Activated naive CD8-positive, alpha-beta T cell treated with anti-CD3 and anti-CD28 coated beads for 36 hours (primary cell): Measurements from ENCODE around the gene TALDO1. TPM values are rescaled to one million over a fixed set of nuclear protein-coding genes. Genes with fewer than 3 reads are reported as not detected.

Experiments
- DNase-seq: peaks from one replicate; pipeline ENCODE4 v3.0.0; 2021
- H3K27ac Mint-ChIP-seq: one replicate; pipeline ENCODE4 v1.8.0; 2022; ENCODE audit warnings: mild to moderate bottlenecking, moderate library complexity, mixed read lengths
- H3K27me3 Mint-ChIP-seq: one replicate; pipeline ENCODE4 v1.8.0; 2022; ENCODE audit warnings: mild to moderate bottlenecking, mixed read lengths
- H3K36me3 Mint-ChIP-seq: one replicate; pipeline ENCODE4 v1.8.0; 2021; ENCODE audit warnings: mild to moderate bottlenecking, mixed read lengths
- H3K4me1 Mint-ChIP-seq: one replicate; pipeline ENCODE4 v1.8.0; 2021; ENCODE audit warnings: mixed read lengths
- H3K4me3 Mint-ChIP-seq: one replicate; pipeline ENCODE4 v1.8.0; 2022; ENCODE audit warnings: mild to moderate bottlenecking, moderate library complexity, mixed read lengths
- H3K9me3 Mint-ChIP-seq: one replicate; pipeline ENCODE4 v1.8.0; 2022; ENCODE audit warnings: mixed read lengths
- total RNA-seq, 2 experiments: library from RNA; stranded (reverse); gene quantifications; one replicate each; pipeline ENCODE4 v1.2.3, GENCODE V29; 2021

The TALDO1 gene
- total RNA-seq, 2 experiments from 2014 or later, result 231 to 243 TPM

DNA sequence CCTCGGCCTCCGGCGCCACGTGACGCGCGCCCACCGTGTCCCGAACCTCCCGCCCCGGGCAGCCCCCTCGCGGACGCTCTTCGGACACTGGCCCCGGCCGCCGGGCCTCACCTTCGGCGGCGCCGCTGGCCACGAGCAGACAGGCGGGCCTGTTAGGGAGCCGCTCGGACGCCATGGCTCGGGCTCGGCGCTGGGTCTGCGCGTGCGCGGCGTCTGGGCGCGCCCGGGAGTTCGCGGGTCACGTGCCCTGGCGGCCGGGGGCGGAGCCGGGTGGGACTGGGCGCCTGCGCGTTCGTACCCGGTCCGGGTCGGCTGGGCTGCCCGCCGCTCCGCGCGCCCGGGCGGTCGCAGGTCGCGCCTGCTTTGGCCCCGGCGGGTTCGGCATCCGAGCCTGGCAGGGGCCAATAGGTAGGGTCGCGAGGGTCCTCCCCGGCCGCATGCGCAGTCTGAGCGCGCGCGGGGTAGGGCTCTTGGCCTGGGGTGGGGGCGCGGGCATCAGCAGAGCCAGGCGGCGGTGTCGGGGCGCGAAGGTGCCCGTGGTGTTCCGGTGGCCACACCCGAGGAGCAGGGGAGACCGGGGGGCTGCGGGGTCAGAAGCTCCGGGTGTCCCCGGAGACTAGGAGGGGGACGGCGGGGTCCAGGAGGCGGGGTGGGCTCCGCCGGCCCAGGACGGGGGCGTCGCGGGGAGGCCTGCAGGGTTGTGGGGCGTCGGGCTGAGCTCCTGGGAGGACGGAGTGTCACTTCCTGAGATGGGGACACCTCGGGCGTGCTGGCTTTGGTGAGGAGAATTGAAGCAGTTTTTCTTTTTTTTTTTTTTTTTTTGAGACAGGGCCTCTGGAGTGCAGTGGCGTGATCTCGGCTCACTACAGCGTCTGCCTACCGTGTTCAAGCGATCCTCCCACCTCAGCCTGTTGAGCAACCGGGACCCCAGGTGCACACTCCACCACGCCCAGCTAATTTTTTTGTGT is 30.3 kb downstream of the TALDO1 start, which contains the start of gene GATD1:
Gene GATD1, minus strand, starts transcription at position 200 of the 968 bp plus-strand sequence. Its CDS starts 25 bp downstream, at position 175.
- Mint-ChIP-seq H3K4me3 (peak within 1 kb of the TSS; percentile 91), H3K36me3 (peaks cover 13% of the 10 kb centered on the region)

DNA sequence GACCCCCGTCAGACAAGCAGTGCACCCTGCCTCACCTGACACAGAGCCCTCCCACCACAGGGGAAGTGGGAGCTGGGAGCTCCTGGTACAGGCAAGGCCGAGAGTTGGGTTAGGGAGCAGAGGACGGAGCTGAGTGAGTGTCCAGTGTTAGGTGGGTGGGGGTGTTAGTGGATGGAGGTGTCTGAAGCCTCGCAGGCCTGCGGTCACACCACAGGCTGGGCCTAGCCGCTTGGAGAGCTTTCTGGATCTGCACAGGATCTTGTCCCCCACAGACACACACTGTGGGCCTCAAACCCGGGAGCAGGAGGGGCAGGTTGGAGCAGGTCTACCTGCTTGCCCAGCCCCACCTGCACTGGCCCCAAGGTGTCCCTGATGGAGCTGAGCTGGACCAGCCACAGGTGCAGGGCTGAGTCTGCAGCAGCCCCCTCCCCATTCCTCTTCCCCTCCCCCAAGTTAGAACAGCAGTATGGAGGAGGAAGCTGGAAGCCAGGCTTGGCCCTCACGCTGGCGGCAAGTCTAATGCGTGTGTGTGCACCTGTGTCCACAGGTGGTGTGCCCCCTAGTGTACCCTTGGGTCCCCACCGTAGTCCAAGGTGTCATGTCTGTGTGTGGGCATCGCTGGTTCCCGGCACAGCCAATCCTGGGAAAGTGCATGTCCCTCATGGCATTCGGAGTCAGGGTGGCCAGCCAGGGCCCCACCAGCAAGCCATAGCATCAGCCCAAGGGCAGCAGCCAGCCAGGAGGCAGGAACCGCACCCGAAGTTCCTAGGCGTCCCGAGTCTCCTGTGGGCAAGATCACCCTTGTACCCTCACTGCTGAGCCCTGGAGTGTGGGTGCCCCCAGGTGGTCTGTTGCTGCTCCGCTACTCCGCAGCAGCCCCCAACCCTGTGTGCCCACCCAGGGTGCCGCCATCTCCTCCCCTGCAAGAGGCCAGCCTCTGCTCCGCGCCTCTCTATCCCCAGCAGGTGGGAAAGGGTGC is 32.0 kb downstream of the TALDO1 start:
- no peaks in the 10 kb centered on the region for H3K9me3 Mint-ChIP-seq
- H3K27me3 Mint-ChIP-seq, result no peaks in the 10 kb centered on the region
- no peak overlapping the region for H3K27ac Mint-ChIP-seq
- peaks cover 32% of the 10 kb centered on the region for H3K4me1 Mint-ChIP-seq
- DNase-seq, result no peak
- peak overlapping the region; percentile 83 for H3K4me3 Mint-ChIP-seq
- H3K36me3 Mint-ChIP-seq, result peaks cover 13% of the 10 kb centered on the region

More for the DNA sequence above, 30.3 kb downstream of the TALDO1 start, which contains the start of gene GATD1:
- peak; percentile 98 for DNase-seq
- Mint-ChIP-seq H3K27me3 (no peaks in the 10 kb centered on the region), H3K9me3 (no peaks in the 10 kb centered on the region), H3K27ac (peak within 1 kb of the TSS; percentile 83), H3K4me1 (peaks cover 28% of the 10 kb centered on the region)

DNA sequence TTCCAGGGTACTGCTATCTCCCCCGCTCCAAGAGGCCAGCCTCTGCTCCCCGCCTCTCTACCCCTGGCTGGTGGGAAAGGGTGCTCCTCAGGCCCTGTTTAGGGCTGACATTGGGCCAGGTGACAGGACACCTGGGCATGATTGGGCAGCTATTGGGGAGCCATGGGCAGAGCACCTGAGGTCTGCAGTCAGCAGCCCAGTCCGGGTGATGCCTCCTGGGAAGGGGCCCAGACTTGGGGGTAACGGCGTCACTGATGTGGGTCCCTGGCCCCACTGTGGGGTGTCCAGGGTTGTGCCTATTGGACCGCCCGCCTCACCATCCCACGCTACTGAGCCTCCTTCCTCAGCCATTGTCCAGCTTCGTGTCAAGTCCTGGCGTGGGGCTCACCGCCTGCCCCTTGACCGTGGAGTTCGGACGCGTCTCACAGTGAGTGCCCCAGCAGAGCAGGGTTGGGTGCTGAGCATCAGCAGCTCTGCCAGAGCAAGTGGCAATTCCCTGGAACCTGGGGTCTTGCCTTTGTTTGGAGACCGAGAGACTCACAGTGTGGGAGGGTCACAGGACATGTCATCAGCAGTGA is 32.8 kb downstream of the TALDO1 start:
- H3K27me3 Mint-ChIP-seq, result no peaks in the 10 kb centered on the region

DNA sequence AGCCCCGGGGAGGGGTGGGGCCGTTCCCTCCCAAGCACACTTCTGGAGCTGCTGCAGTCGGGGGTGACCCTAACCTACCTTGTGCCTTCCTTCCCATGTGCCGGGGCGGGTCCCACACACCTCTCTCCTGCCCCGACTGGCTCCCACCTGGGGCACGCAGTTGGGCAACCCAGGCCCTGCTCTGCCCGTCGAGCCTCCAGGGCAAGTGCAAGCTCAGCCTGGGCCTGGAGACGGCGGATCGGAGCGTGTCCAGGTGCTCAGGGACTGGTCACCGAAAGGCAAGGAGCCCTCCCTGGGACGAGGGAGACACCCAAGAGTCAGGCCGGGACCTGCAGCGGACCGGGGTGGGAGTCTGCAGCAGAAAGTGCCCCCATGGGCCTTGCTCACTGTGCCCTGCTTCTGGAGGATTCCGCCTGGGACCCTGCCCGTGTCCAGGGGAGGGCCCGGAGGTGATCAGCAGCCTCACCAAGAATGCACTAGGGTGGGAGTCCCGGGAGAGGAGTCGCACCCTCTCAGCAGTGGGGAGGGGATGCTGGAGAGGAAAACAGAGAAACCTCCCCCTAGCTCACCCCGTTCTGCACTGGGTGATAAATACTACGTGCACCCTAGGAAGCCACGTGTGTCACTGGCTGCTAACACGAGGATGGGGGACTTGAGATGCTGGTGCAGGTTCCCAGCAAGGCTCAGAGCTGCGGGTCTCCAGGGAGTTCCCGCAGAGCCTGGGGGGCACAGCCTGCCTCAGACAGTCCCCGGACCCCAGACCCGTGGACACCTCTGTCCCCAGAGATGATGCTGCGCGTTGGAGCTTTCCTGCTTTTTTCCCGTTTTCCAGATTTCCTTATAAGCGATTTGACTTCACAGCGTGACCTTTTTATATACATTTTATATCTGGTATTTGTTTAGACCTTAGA is 35.3 kb downstream of the TALDO1 start:
- DNase-seq, result no peak
- no peaks in the 10 kb centered on the region for H3K27me3 Mint-ChIP-seq

More for the DNA sequence above, 32.8 kb downstream of the TALDO1 start:
- Mint-ChIP-seq H3K9me3 (no peaks in the 10 kb centered on the region), H3K4me1 (peaks cover 29% of the 10 kb centered on the region), H3K27ac (no peak overlapping the region), H3K4me3 (no peak overlapping the region), H3K36me3 (peaks cover 13% of the 10 kb centered on the region)
- no peak for DNase-seq

DNA sequence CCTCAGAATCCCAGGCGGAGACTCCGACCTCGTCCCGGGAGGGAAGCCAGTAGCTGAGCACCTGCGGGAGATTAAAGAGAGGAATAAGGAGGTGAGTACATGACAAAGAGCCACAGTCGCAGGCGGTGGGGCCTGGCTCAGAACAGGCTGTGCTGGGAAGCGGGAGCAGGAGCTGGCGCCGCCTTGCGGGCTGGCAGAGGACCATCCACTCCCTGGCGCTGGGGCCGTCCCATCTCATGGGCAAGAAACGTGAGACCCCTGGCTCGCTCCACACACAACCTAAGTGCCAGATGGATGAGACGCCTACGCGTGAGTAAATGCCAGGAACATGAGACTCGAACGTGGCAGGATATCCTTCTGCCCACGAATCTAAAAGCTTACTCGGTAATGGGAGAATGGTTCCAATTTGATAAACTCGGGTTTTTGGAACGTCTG is 36.3 kb downstream of the TALDO1 start:
- Mint-ChIP-seq H3K27me3 (no peaks in the 10 kb centered on the region), H3K27ac (no peak overlapping the region), H3K4me3 (no peak overlapping the region), H3K36me3 (peaks cover 5% of the 10 kb centered on the region), H3K9me3 (no peaks in the 10 kb centered on the region), H3K4me1 (peaks cover 17% of the 10 kb centered on the region)
- DNase-seq, result no peak

More for the DNA sequence above, 35.3 kb downstream of the TALDO1 start:
- Mint-ChIP-seq H3K36me3 (peaks cover 8% of the 10 kb centered on the region), H3K4me1 (peaks cover 17% of the 10 kb centered on the region), H3K4me3 (no peak overlapping the region), H3K9me3 (no peaks in the 10 kb centered on the region), H3K27ac (no peak overlapping the region)

DNA sequence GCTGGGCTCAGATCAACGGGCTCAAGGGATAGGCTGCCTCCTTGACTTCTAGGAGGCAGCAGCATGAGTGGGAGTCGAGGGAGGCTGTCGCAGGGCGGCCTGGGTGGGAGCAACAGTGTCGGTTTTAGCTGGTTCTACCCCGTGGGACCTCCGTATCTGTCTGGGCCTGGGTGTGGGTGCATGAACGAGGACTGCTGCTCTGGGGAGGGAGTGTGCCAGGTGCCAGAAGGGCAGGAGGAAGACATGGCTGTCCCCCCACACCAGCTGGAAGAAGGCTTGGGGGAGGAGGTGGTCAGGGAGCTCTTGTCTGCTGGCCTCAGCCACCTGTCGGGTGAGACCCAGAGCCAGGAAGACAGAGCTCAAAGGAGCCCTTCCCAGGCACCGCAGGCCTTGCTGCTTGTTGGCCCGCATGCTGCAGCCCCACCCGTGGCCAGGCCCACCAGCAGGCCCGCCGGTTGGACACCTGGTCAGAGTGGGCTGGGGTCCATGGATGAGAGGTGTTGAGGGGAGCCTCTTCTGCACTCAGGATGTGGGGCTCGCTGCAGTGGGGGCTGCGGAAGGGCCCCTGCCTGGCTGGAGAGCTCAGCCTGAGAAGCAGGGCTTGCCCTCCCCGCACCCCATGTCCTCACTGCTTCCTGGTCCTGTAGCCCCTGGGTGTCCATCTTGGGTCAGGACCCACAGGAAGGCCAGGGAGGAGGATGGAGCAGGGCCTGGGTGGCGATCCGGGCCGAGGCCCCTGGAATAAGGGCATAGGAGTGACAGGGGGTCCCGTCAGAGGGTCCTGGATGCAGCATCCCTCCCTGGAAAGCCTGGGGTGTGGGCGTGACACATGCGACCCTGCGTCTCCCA is 39.2 kb downstream of the TALDO1 start:
- H3K4me3 Mint-ChIP-seq, result no peak overlapping the region
- no peak overlapping the region for H3K27ac Mint-ChIP-seq
- H3K36me3 Mint-ChIP-seq, result peaks cover 5% of the 10 kb centered on the region
- peaks cover 10% of the 10 kb centered on the region for H3K4me1 Mint-ChIP-seq
- DNase-seq, result no peak
- H3K9me3 Mint-ChIP-seq, result no peaks in the 10 kb centered on the region
- no peaks in the 10 kb centered on the region for H3K27me3 Mint-ChIP-seq

DNA sequence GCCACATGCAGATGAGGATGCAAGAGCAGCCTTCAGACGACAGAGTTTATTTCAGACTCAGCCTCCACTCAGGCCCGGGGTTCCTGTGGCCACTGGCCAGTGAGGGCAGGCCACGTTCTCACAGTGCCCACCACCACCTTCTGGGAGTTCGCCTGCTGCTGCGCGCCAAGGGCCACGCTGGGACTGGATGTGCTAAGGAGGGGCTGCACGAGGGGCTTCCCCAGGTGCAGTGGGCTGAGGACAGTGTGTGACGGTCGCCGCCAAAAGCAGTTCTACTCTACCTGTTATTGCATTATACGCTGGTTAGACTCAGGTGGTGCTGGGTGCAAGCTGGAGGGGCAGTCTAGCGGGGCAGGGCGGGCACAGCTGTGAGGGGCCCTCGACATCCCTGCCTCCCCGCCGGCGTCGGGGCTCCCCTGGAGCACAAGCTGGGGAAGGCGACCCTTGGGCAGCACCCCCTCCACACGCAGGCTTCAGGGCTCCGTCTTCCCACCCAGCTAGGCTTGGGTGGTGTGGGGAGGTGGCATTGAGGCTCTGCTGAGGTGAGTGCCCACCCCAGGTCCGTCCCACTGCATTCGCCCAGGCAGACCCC is 39.9 kb downstream of the TALDO1 start:
- no peak overlapping the region for H3K27ac Mint-ChIP-seq
- peaks cover 10% of the 10 kb centered on the region for H3K4me1 Mint-ChIP-seq
- no peak overlapping the region for H3K4me3 Mint-ChIP-seq
- no peak for DNase-seq
- H3K27me3 Mint-ChIP-seq, result no peaks in the 10 kb centered on the region
- no peaks in the 10 kb centered on the region for H3K9me3 Mint-ChIP-seq
- H3K36me3 Mint-ChIP-seq, result peaks cover 5% of the 10 kb centered on the region

DNA sequence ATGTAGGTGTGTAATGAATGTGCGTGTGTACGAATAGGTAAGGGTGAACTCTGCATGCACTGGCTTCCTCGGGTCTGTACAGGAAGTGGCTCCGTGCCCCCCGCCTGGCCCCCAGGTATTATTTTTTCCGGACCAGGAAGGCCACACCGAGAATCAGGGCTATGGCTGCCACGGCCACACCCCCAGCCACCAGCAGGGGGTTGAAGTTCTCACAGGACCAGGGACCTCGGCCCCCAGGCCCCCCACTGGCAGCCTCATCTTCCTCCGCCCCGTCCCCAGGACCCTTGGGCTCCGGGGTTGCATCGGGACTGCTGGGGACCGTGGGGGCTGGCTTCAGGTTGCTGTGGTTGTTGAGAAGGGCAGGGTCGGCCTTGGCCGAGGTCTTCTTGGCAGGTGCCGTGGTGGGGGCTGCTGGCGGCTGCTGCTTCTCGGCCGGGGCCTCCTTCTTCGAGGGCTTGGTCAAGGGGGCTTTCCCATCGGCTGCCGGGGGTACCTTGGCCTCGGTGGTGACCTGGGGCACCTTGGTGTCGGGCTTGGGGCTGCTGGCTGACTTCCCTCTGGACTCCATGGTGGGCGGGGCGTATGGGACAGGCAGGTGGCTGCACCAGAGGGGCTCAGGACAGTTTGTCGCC is 40.9 kb downstream of the TALDO1 start:
- H3K27me3 Mint-ChIP-seq, result no peaks in the 10 kb centered on the region
- no peak for DNase-seq
- H3K36me3 Mint-ChIP-seq, result peaks cover 5% of the 10 kb centered on the region
- H3K4me3 Mint-ChIP-seq, result no peak overlapping the region
- H3K4me1 Mint-ChIP-seq, result peaks cover 10% of the 10 kb centered on the region
- peak overlapping the region; percentile 54 for H3K27ac Mint-ChIP-seq
- H3K9me3 Mint-ChIP-seq, result no peaks in the 10 kb centered on the region

DNA sequence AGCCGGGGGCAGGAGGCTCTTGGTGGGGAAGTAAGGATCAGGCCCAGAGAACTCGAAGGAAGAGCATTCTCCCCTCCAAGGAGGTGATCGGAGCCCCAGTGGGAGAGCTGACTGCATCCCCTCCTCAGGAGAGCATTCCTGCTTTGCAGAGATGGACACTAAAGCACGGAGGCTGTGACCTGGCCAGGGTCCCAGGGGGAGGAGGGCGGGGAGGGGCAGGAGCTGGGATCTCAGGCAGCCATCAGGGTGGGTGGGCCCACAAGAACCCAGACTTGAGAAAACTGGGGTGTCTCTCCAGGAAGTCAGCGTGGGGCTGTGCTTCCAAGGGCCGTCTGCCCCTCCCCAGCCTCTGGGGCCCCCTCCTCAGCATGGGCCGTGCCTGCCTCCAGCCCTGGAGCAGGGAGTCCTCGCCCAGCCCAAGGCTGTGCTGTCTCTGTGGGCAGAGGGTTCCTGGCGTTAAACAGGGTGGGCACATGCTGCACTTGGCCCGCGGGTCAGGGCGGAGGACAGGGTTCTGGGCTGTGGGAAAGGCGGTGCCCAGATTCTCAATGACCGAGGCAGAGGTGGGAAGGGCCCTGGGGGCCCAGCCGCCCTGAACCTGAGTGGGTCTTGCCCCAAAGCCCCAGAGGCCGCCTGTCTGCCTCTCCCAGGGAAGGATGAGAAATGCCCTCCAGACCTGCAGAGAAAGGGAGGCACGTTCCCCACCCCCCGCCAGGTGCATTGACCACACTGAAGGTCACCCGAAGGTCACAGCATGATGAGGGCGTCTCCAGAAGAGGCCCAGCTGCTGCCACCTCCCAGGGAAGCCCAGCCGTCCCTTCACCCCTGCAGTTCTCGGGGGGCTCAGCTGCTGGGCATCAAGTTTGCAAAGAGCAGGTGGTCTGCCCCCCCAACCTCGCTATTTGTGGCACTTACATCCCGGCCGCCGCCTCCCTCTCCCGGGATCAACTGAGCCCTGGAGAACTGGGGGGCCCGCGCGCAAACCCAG is 42.0 kb downstream of the TALDO1 start:
- Mint-ChIP-seq H3K27ac (no peak overlapping the region), H3K27me3 (no peaks in the 10 kb centered on the region), H3K36me3 (peaks cover 9% of the 10 kb centered on the region), H3K9me3 (no peaks in the 10 kb centered on the region), H3K4me1 (peaks cover 5% of the 10 kb centered on the region), H3K4me3 (peak overlapping the region; percentile 25)
- DNase-seq, result no peak

DNA sequence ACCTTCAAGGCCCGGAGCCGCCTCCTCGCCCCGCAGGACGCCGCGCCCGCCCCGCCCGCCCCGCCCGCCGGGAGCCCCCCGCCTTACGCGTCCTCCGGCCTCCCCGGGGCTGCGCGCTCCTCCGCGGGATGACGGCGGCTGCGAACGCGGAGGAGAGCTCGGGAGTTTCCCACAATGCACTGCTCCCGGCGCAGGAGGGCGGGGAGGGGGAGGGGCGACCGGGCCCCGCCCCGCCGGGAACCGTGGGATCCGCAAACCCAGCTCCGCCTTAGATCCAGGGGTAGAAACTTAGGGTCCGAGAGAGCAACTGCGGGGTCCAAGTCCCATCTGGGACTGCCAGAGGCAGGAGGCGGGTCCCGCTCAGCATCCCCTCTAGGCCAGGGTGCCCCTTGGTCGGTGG is 42.7 kb downstream of the TALDO1 start, which contains the start of gene CEND1:
Gene CEND1, minus strand, starts transcription at position 148 of the 400 bp plus-strand sequence. CDS start 1,514 bp downstream, outside the sequence.
- Mint-ChIP-seq H3K27me3 (no peaks in the 10 kb centered on the region), H3K4me1 (peaks cover 5% of the 10 kb centered on the region), H3K36me3 (peaks cover 10% of the 10 kb centered on the region), H3K27ac (no peak within 1 kb of the TSS), H3K4me3 (peak within 1 kb of the TSS; percentile 25), H3K9me3 (no peaks in the 10 kb centered on the region)
- DNase-seq, result peak; percentile 52

DNA sequence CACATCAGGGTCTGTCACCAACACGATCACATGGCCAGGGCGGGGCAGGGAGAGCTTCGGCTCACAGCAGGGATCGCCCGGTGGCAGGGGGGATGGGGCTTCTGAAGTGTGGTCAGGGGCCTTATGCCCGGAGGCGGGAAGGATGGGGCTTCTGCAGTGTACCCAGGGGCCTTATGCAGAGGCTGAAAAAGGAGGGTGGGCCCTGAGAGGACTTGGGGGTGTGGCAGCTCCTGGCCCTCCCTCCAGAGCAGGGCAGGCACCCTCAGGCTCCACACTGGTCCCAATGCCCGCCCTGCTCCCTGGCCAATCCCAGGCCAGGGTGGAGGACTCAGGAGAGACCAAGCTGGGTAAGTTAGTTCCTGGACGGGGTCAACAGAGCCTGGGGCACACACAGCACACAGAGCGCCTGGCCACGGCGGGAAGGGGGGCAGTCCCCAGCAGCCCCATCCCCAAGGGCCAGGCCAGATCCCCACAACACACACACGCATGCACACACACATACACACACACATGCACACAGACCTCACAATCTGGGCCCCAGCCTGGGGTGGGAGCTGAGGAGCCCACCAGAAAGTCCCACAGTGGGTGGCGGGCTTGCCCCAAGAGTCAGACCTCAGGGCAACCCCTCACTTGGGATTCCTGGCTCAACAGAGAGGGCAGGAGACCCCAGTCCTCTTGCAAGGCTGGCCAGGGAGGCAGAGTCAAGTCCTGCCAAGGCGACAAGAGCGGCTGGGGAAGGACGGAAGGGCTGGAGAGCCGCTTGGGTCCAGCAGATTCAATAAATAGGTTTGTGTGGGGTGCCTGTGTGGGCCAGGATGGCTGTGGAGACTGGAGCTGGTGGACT is 43.7 kb downstream of the TALDO1 start:
- Mint-ChIP-seq H3K9me3 (no peaks in the 10 kb centered on the region), H3K27me3 (no peaks in the 10 kb centered on the region), H3K4me3 (no peak overlapping the region), H3K4me1 (peaks cover 7% of the 10 kb centered on the region), H3K36me3 (peaks cover 10% of the 10 kb centered on the region), H3K27ac (no peak overlapping the region)
- DNase-seq, result no peak
